GM23338 (cell line): ENCODE results near the gene MAPKAPK3. TPM values are rescaled to one million over a fixed set of nuclear protein-coding genes. Genes with fewer than 3 reads are reported as not detected.

Experiments used
- ETS1 ChIP-seq: IDR thresholded peaks from 2 replicates; pipeline ENCODE4 v1.6.1; 2016; ENCODE audit warnings: antibody characterized with exemption
- EZH2phosphoT487 ChIP-seq: fragments of 200-600 bp; sonication (generic); IDR thresholded peaks from one replicate; pipeline ENCODE4 v1.8.1; 2018; ENCODE audit warnings: antibody characterized with exemption; ENCODE audit not compliant: unreplicated experiment
- NANOG ChIP-seq: IDR thresholded peaks from 2 replicates; pipeline ENCODE4 v1.6.1; 2016; ENCODE audit warnings: antibody characterized with exemption, borderline replicate concordance
- POLR2AphosphoS5 ChIP-seq: IDR thresholded peaks from 2 replicates; pipeline ENCODE4 v1.6.1; 2016; ENCODE audit warnings: antibody characterized with exemption, low read depth
- STAT1 ChIP-seq: IDR thresholded peaks from one replicate; pipeline ENCODE4 v1.6.1; 2016; ENCODE audit warnings: antibody characterized with exemption; ENCODE audit not compliant: unreplicated experiment
- ZNF462 ChIP-seq: fragments of 250-450 bp; sonication (Bioruptor Pico); IDR thresholded peaks from 2 replicates; pipeline ENCODE4 v1.5.0; 2020; ENCODE audit warnings: mild to moderate bottlenecking, moderate library complexity
- polyA plus RNA-seq: library from polyadenylated mRNA; unstranded; fragments of >200 nt; fragmentation: Nextera tagmentation; extraction: Ambion mirVana; gene quantifications from 2 replicates; pipeline ENCODE4 v1.2.1, GENCODE V29; 2016
- total RNA-seq: library from RNA; depleted of rRNA; stranded (reverse); fragments of >200 nt; shearing (Covaris generic); gene quantifications from 2 replicates; pipeline ENCODE4 v1.2.3, GENCODE V29; 2014
- TF ChIP-seq, protein P1 (sequence below): IDR thresholded peaks from one replicate; pipeline ENCODE4 v1.6.1; 2018; ENCODE audit warnings: antibody characterized with exemption; ENCODE audit not compliant: unreplicated experiment

The MAPKAPK3 gene
- total and polyA plus RNA-seq, 2 experiments from 2014 or later: 16.5 to 51.1 TPM

GRCh38 chr3:50657407-50657806 lies 40.5 kb downstream of the MAPKAPK3 start (continued):
- TF ChIP-seq ZNF462 (no peak), NANOG (no peak), ETS1 (no peak), POLR2AphosphoS5 (no peak), EZH2phosphoT487 (no peak), STAT1 (no peak)
- TF ChIP-seq, protein P1, sequence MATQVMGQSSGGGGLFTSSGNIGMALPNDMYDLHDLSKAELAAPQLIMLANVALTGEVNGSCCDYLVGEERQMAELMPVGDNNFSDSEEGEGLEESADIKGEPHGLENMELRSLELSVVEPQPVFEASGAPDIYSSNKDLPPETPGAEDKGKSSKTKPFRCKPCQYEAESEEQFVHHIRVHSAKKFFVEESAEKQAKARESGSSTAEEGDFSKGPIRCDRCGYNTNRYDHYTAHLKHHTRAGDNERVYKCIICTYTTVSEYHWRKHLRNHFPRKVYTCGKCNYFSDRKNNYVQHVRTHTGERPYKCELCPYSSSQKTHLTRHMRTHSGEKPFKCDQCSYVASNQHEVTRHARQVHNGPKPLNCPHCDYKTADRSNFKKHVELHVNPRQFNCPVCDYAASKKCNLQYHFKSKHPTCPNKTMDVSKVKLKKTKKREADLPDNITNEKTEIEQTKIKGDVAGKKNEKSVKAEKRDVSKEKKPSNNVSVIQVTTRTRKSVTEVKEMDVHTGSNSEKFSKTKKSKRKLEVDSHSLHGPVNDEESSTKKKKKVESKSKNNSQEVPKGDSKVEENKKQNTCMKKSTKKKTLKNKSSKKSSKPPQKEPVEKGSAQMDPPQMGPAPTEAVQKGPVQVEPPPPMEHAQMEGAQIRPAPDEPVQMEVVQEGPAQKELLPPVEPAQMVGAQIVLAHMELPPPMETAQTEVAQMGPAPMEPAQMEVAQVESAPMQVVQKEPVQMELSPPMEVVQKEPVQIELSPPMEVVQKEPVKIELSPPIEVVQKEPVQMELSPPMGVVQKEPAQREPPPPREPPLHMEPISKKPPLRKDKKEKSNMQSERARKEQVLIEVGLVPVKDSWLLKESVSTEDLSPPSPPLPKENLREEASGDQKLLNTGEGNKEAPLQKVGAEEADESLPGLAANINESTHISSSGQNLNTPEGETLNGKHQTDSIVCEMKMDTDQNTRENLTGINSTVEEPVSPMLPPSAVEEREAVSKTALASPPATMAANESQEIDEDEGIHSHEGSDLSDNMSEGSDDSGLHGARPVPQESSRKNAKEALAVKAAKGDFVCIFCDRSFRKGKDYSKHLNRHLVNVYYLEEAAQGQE: no peak
